GM19452 (cell line): ENCODE measurements around the gene SMCR8.
"Not testable (repeated sequence)": the region's sequence is repeated elsewhere in the genome, so short reads cannot be mapped to it uniquely, and the experiment has no call there.

Experiments used
- ATAC-seq: cut with Tn5 transposase; IDR thresholded peaks from one replicate; pipeline ENCODE4 v1.9.1; 2021; ENCODE audit not compliant: unreplicated experiment

The SMCR8 gene

GRCh38 chr17:18315961-18316360 is 868 bp downstream of the SMCR8 start:
- ATAC-seq = no peak

- ATAC-seq = no peak
Observed at GRCh38 chr17:18318117-18318516, 3.0 kb downstream of the SMCR8 start.

GRCh38 chr17:18318771-18319450 is 3.8 kb downstream of the SMCR8 start:
- ATAC-seq = no peak

- no peak for ATAC-seq
Observed at GRCh38 chr17:18319604-18320256, 4.6 kb downstream of the SMCR8 start.

- ATAC-seq = no peak
Observed at GRCh38 chr17:18320301-18320700, 5.2 kb downstream of the SMCR8 start.

- no peak for ATAC-seq
Observed at GRCh38 chr17:18321309-18321708, 6.2 kb downstream of the SMCR8 start.

- ATAC-seq = no peak
Observed at GRCh38 chr17:18322522-18322921, 7.4 kb downstream of the SMCR8 start.

- ATAC-seq = no peak
Observed at GRCh38 chr17:18323007-18323406, 7.9 kb downstream of the SMCR8 start.

- ATAC-seq = no peak
Observed at GRCh38 chr17:18323507-18324139, 8.5 kb downstream of the SMCR8 start.

- no peak for ATAC-seq
Observed at GRCh38 chr17:18324140-18325050, 9.3 kb downstream of the SMCR8 start.

- no peak for ATAC-seq
Observed at GRCh38 chr17:18326039-18326438, 10.9 kb downstream of the SMCR8 start.

- no peak for ATAC-seq
Observed at GRCh38 chr17:18326572-18326971, 11.5 kb downstream of the SMCR8 start.

- ATAC-seq = no peak
Observed at GRCh38 chr17:18327093-18327492, 12.0 kb downstream of the SMCR8 start.

GRCh38 chr17:18327556-18327955 is 12.5 kb downstream of the SMCR8 start:
- ATAC-seq = no peak

- ATAC-seq = no peak
Observed at GRCh38 chr17:18328643-18329204, 13.6 kb downstream of the SMCR8 start.

GRCh38 chr17:18331879-18332278 is 16.8 kb downstream of the SMCR8 start:
- ATAC-seq = no peak

- ATAC-seq = no peak
Observed at GRCh38 chr17:18332909-18333489, 17.9 kb downstream of the SMCR8 start.

- not testable (repeated sequence) for ATAC-seq
Observed at GRCh38 chr17:18338158-18338557, 23.1 kb downstream of the SMCR8 start.

- ATAC-seq = no peak
Observed at GRCh38 chr17:18339933-18340332, 24.8 kb downstream of the SMCR8 start.

- no peak for ATAC-seq
Observed at GRCh38 chr17:18344021-18344420, 28.9 kb downstream of the SMCR8 start.

- ATAC-seq = no peak
Observed at GRCh38 chr17:18353541-18353940, 38.4 kb downstream of the SMCR8 start.
